GM13976 (cell line): Measurements from ENCODE around the gene R3HDML.

Experiments used
- DNase-seq: peaks from one replicate; pipeline ENCODE4 v3.0.0; 2012; ENCODE audit warnings: low spot score
- in situ Hi-C: fragments of 300-500 bp; cut with MboI; formaldehyde crosslinking; loops from one replicate; pipeline ENCODE4 v1.12.0; 2022; ENCODE audit warnings: low sequenced_read_pairs, mixed read lengths, inconsistent platforms; ENCODE audit not compliant: unreplicated experiment
- TF ChIP-seq, protein P1 (sequence below): IDR thresholded peaks from 2 replicates; pipeline ENCODE4 v1.5.1; 2012; ENCODE audit warnings: borderline replicate concordance, mild to moderate bottlenecking; ENCODE audit not compliant: insufficient read depth; ENCODE audit errors: extremely low read depth, missing control alignments, control extremely low read depth

R3HDML gene

DNA sequence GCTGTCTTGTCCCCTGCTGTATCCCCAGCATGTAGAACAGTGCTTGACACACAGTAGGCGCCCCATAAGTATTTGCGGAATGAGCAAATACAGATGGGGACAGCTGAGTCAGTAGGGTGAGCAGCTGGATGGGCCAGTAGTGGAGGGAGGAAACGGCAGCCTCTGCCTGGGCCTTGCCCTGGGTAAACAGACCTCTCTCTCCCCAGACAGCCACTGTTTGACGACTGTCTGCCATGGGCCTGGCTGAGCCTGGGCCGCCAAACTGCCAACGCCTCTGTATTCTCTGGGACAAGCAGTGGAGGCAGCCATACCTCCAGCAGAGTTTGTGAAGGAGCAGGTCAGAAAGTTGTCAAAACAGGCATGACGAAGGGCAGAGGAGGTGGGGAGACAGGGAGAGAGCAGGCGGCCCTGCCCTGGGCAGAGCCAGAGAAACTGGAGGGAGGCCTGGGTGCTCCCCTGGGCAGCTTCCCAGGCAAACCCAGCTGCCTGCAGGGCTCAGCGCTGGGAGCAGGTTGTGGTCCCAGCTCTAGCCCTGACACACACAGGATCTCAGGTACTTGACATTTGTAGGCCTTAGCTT, 33.9 kb downstream of the R3HDML start:
- in situ Hi-C loops: no loop called here
- DNase-seq: no peak
- TF ChIP-seq, protein P1, sequence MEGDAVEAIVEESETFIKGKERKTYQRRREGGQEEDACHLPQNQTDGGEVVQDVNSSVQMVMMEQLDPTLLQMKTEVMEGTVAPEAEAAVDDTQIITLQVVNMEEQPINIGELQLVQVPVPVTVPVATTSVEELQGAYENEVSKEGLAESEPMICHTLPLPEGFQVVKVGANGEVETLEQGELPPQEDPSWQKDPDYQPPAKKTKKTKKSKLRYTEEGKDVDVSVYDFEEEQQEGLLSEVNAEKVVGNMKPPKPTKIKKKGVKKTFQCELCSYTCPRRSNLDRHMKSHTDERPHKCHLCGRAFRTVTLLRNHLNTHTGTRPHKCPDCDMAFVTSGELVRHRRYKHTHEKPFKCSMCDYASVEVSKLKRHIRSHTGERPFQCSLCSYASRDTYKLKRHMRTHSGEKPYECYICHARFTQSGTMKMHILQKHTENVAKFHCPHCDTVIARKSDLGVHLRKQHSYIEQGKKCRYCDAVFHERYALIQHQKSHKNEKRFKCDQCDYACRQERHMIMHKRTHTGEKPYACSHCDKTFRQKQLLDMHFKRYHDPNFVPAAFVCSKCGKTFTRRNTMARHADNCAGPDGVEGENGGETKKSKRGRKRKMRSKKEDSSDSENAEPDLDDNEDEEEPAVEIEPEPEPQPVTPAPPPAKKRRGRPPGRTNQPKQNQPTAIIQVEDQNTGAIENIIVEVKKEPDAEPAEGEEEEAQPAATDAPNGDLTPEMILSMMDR: no peak

DNA sequence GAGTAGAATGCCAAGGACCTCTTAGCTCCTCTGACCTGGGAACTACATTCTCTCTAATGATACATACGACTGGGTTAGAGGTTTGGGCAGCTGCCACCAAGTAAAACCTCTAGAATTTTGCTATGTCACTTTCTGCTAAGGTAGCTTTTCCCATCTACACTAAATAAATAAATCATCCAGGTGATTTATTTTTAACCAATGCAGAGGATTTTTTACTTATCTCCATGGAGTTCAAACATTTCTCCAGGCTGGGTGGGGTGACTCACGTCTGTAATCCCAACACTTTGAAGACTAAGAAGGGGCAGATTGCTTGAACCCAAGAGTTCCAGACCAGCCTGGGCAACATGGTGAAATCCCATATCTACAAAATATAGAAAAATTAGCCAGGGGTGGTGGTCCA, 45.8 kb downstream of the R3HDML start:
- TF ChIP-seq, protein P1: no peak
- no peak for DNase-seq
- in situ Hi-C loops: loop anchor here (5.0 kb wide), 1 partner anchor 165 kb away; no protein-coding TSS in a partner anchor

DNA sequence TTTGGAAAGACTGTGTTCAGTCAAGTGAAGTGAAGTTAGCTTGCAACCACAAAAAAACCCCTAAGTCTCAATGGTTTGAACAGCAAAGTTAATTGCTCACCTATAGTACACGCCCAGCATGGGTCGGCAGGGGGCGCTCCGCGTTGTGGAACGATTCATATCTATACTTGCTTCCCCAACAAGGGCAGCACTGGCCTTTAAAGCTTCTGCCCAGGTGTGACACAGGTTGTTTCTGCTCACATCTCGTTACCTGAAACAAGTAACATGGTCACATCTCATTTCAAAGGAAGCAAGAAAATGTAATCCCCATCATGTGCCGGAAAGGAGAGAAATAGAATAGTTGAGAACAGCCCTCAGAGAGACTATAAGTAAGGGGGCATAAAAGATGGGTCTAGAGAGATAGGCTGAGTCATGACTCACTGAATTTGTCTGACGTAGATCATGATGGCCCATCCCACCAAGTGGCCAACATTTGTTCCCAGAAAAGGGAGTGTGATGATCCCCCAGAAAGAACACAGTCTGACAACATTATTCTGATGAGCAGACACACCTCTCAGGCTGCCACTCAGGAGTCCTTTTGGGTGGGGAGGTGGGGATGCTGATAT, 47.7 kb downstream of the R3HDML start:
- TF ChIP-seq, protein P1: peak; percentile 88
- DNase-seq: peak; percentile 70
- in situ Hi-C loops: loop anchor here (5.0 kb wide), 1 partner anchor 167 kb away; no protein-coding TSS in a partner anchor

DNA sequence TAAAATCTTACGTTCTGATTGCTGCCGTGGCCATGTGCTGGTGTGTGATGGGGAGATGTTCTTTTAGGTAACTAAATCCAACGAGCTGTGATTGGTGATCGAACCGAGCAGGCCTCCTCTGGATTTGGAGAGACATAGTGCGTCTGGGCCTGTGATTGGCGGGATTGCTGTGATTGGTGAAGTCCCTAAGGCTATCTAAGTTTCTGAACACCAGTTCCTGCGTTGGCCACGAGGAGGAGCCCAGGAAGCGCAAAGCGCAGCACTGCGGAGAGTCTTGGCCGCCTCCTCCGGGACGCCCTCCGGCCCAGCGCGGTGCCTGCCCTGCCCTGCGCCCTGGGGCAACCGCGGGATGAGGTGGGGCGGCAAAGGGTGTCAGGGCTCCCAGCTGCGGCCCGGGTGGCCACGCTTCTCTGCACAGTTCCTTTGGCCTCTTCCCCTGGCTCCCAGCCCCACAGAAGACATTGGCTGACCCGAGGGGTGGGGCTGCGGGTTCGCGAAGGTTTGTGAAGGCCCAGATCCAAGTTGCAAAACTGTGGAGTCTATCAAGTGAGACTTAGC, 51.7 kb downstream of the R3HDML start:
- peak; percentile 88 for DNase-seq
- in situ Hi-C loops: no loop called here
- TF ChIP-seq, protein P1: peak; percentile 86

DNA sequence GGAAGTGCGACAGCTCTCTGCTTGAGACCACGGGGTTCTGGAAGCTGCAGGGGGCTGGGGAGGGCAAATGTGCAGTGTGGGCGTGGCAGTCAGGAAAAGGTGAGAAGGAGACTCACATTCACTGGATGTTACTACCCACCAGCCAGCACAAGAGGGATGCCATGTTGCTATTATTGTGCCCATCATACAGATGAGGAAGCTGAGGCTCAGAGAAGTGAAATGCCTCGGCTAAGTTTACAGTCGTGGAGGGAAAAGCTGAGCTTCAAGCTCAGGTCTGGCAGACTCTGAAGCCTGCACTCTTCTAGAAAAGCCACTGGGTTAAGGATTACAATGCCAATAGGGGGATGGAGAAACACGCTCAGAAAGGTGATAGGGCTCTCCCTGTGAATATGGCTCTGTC, 53.0 kb downstream of the R3HDML start:
- no peak for DNase-seq
- TF ChIP-seq, protein P1: no peak
- in situ Hi-C loops: loop anchor here (10.0 kb wide), 1 partner anchor 215 kb away; no protein-coding TSS in a partner anchor

DNA sequence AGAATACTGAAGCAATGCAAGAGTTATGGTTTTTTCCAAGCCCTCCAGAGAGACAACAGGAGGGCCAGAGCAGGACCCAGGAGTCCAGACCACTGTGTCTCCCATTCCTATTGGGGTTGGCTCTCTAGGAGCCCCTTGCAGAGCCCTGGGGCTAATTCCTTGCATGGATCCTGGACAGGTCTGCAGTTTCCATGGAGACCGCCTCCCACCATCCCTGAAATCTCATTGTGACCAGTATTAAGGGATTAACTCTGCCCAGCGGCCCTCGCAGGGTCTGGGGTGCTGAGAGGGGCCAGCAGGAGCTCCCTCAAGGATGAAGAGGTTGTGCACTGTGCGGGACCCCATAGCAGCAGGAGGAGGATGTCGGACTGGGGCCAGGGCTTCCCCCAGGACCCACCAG, 53.4 kb downstream of the R3HDML start:
- TF ChIP-seq, protein P1: no peak
- DNase-seq: no peak
- in situ Hi-C loops: loop anchor here (10.0 kb wide), 1 partner anchor 215 kb away; no protein-coding TSS in a partner anchor
